ENCODE measurements around the gene TRIP11.

DNA sequence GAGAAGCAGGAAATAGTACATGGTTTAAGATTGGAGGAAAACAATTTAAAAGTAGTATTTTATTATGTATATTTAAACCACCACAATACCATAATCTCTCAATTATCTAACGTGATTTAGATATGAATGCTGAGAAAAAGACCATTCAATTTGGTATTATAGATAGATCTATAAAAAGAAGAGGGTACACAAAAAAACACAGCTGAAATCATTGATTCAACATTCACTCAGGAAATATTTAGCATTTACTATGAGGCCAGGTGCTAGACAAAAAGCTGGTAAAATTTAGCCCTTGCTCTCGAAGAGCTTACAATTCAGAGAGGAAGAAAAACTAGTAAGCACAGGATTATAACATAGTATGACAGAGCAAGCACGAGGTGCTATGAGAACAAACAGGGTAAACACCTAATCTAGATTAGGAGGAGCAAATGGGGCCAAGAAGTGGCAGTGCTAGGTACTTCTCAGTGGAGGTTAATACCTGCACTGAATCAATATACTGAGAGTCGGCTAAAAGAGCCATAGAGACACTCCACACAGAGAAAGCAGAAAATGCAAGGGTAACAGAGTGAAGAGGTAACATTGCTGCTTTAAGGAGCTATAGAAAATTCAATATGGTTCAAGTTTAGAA is 27.6 kb downstream of the TRIP11 start:
- TF ChIP-seq CTCF (IDR thresholded peaks at IDR 0.05; ENCODE audit: low read depth, low read length) (no peak), MYC (IDR thresholded peaks at IDR 0.05; ENCODE audit: low read depth, low read length) (no peak)
